ENCODE data around the gene KRT17. TPM values are rescaled to one million over a fixed set of nuclear protein-coding genes. Genes with fewer than 3 reads are reported as not detected.
"Not testable (repeated sequence)": the region's sequence is repeated elsewhere in the genome, so short reads cannot be mapped to it uniquely, and the experiment has no call there.

KRT17 gene
- total RNA-seq, 1 donor from 2014 or later = 3.1 TPM

DNA sequence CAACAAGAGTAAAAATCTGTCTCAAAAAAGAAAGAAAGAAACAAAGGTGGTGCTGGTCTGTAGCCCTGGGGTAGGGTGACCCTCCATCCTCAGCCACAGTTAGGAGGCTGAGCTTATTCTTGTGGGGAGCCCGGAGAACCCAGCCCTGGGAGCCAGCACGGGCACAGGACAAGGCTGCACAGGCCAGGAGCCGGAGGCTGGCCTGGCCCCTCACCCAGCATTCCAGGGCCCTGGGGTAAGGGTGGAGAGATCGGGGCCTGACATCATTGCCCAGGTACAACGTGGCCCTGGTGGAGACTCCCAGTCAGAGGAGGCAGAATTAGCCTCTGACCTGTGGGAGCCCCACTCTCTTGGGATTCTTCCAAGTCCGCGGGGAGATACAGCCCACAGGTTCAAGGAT, 10.3 kb upstream of the KRT17 start:
- no peak for DNase-seq (ENCODE audit: low read depth, low spot score)

DNA sequence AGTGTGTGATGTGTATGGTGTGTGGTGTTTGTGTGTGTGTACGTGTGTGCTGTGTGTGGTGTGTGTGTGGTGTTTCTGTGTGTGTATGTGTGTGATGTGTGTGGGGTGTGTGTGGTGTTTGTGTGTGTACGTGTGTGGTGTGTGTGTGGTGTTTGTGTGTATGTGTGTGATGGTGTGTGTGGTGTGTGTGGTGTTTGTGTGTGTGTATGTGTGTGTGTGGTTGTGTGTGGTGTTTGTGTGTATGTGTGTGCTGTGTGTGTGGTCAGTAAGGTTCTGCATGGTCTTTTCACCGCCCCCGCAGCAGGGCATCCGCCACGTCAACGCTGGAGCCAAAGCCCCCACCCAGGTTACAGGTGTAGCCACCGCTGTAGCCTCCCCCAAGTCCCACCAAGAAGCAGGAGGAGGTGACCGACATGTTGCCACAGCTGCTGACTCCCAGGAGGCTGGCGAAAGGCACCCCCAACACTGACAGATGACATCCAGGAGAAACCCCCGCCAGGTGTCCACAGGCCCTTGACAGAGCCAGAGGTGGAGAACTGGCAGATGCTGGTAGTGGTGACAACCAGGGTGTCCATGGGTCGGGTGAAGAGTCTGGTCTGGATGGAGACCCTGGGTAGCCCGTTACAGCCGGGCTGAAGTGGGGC, 9.3 kb upstream of the KRT17 start:
- DNase-seq (ENCODE audit: low read depth, low spot score) = no peak

DNA sequence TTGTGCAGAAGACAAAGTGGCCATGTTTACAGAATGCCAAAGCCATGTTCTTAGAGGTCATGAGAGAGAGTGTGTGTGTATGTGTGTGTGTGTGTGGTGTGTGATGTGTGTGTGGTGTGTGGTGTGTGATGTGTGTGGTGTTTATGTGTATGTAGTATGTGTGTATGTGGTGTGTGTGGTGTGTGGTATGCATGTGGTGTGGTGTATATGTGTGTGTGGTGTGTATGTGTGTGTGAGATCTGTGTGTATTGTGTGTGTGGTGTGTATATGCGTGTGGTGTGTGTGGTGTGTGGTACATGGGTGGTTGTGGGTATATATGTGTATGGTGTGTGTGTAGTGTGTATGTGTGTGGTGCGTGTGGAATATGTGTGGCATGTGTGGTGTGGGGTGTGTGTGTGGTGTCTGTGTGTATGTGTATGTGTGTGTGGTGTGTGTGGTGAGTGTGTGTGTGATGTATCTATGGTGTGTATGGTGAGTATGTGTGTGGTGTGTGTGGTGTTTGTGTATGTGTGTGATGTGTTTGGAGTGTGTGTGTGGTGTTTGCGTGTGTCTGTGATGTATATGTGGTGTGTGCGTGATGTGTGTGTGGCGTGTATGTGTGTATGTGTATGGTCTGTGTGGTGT, 8.2 kb upstream of the KRT17 start:
- DNase-seq (ENCODE audit: low read depth, low spot score) = no peak

DNA sequence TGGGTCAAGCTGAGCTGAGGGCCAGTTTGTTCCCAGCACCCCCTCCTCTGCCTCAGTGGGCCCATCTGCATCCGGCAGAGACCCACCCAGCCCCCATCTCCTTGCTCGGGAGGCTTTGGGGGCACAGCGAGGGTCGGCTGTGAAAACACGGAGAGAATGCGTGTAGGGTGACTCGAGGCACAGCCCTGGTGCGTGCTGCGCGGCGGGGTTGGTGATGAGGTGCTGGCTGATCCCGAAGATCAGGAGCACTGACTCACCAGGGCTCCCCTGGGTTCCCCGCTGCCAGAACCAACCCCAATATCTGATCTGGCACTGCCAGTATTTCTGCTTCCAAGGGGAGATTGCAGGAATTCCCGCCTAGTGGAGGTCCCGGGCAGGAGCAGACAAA, 7.5 kb upstream of the KRT17 start:
- no peak for DNase-seq (ENCODE audit: low read depth, low spot score)

DNA sequence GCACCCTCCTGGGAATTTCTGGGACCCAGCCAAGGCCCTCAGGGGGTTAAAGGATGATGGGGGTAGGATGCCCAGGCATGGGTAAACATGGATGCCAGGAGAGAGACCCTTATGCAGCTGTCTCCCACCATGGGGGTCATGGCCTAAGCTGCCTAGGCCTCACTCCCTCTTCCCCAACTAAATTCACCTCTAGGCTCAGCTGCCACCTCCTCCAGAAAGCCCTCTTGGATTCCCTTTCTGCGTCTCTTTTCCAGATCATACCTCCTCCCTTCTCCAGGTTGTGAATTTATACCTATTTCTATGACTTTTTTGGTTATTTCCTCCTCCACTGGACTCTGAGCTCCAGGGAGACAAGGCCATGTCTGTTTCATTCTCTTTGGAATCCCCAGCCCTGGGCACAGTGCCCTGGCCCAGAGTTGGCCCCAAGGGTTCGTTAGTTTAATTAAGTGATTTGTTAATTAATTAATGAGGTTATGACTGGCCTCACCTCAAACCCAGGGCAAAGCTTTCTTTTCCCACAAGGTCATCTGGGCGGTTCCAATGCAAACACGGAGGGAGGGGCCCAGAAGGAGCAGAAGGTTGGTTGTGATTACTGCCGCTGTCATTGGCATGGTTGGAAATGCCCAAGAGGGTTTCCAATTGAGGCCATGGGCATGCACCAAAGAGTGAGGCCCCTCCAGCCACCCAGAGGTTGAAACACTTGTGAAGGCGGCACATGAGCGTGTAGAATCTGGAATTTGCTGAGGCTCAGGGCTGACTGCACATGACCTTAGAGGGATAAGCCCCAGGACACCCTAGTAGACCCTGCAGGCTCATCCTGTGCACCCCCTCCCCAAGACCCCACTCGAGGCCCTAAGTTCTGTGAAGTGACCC, 6.9 kb upstream of the KRT17 start:
- no peak for DNase-seq (ENCODE audit: low read depth, low spot score)

DNA sequence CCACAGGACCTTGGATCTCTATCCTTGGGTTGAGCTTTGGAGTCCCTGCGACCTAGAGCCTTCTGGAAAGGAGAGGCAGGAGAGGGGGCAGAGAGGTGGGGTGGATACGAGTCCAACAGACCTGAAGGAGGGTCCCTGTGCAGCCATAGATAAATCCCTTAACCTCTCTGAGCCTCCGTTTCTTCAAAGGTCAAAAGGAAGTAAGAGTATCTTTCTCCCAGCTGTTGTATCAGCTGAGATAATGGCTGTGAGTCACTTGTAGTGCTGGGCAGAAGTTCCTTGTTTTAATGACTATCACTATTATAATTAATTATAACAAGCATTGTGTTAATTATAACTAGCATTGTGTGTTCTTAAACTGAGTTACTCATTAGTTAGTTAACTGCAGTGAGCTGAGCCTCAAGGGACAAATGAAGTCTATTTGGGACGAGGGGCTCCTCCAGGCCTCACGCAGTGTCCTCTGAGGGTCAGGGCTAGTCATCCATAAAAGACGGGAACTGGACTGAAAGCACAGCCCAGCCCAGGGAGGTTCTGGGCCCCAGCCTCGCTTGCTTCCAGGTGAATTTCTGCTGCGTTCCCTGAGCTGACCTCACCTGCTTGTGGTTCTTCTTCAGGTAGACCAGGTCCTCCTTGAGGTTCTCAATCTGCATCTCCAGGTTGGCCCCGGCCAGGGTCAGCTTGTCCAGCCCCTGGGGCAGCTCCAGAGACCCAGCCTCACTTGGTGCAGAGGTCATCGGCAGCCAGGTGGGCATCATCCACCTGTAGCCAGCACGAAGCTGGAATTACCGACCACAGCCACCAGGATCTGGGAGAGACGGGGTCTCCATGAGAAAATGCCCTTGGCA, 5.7 kb upstream of the KRT17 start:
- DNase-seq (ENCODE audit: low read depth, low spot score) = no peak

DNA sequence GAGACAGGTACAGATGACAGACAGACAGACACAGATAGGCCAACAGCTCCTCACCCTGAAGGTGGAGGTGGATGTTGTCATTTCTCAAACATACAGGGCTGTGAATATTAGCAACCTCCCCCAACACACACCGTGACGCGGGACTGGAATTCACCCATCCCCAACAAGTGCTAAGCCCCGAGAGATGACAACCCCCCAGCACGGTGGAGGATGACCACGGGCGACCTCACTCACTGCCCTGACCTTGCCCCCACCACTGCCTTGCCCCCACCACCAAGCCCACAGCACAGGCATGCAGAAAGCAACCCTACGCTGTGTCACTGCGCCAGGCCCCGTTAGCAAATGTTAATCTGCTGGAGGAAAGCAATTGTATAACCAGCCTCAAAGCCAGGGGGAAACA, 4.9 kb upstream of the KRT17 start:
- DNase-seq (ENCODE audit: low read depth, low spot score) = no peak

DNA sequence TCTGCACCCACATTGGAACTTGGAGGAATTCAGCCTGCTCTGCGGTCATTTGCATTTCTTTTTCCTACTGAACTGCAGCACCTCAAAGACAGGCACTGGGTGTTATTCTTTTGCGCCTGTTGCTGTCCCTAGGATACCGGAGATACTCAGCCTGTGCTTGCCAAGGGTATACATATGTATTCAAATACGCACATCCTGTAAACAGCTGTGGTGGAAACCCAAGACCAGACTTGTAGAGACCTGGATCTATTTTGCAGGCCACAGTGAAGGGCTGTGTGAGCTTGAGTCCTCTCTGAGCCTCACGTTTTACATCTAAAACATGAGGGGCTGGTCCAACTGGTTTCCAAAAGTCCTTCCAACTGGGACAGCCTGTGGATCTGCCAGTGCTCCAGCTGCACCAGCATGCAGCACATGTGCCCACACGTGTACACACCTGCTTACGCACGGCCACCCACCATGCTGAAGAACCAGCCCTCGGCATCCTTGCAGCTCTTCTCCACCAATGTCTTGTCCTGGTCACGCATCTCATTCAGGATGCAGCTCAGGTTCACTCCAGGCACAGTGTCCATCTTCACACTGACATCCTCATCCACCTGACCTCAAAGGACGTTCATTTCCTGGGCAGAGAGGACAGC, 4.4 kb upstream of the KRT17 start:
- not testable (repeated sequence) for DNase-seq (ENCODE audit: low read depth, low spot score)

DNA sequence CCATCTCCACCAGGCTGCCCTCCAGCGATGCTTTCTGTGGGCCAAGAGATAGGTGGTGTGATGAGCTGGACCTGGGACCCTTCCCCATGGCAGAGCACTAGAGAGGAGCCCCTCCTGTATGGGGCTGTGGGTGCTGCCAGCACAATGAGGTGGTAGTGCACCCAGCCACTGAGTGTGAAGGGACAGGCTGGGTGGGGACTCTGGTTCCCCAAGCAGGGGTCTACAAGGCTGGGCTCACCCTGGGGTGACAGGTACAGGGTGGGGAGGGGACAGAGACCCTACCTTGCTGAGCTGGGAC, 3.6 kb upstream of the KRT17 start:
- DNase-seq (ENCODE audit: low read depth, low spot score) = not testable (repeated sequence)

DNA sequence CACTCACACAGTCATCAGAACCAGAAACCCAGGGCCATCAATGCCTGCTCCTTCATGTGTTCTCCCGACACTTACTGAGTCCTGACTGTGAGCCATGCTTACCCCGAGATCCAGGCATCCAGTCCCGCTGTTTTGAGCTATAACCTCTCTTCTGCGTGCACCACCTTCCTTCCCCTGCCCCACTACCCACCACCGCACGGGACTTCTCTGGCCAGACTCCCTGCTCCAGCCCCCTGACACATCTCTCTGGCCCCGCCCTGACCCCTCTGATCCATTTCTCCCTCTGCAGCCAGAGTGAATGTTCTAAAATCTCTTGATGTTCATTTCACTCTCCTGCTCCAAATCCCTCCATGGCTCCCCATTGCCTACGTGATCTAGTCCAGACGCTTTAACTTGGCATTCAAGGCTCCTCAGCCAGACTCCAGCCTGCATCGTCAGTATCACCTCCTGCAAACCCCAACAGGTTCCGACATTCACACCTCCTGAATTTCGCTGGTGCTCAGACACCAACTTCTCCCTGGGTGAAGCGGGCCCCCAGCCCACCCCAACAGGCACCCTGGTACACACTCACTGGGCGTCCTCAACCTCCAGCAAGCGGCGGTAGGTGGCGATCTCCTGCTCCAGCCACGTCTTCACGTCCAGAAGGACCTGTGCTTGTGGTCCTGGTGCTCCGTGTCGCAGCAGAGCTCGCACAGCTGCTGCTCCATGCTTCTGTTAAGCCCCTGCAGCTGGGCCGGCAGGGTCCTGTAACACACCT, 3.1 kb upstream of the KRT17 start:
- no peak for DNase-seq (ENCODE audit: low read depth, low spot score)

DNA sequence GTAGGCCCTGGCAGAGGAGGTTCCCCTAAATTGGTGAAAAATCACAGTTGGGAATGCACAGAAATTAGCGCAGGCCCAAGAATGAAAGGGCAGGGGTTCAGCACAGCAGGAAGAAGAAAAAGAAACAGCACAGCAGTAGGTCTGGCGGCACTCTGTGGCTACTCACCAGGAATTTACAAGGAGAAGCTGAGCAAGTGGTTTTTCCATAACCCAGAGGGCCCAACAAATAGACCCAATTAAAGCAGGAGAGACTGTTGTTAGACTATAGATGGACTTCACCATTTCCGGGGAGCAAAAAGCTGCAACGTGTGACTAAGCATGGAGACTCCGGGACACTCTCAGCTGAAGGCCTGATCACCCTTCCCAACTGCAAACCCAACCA, 2.5 kb upstream of the KRT17 start:
- not testable (repeated sequence) for DNase-seq (ENCODE audit: low read depth, low spot score)

DNA sequence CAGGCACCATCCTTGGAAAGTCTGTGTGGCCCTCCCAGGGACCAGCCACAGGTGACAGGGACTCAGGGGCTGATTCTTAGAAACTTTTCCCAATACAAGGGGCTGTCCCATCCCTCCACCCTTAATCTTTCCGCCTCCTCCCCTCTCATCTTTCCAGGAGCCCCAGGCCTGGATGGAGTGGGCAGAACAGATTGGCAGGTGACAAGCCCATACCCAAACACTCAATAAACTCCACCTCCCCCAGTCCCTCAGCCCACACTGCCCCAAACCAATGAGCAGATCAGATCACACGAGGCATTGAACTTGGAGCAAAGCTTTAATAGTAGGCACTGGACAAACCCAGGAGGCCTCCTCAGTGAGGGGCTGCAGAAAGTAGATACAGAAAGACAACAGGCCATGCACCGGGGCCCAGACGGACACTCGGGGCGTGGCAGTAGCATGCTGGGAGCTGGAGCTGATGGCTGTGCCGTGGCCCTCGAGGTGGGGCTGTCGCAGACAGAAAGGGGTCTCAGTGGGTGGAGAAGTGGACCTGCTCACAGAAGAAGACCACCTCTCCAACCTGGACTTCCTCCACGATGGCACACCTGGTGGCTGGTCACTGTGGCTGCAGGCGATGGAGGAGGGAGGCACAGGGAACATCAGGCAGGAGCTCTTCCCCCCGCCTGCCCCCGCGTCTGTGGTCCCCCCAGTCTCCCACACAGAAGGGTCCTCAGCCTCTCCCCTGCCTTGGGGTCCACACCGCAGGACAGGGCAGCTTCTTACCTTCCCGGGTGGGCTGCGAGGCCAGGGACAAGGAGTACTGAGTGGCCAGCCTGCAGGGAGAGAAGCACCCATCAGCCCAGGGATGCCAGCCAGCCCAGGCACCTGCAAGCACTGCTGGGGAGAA, 1.9 kb upstream of the KRT17 start:
- not testable (repeated sequence) for DNase-seq (ENCODE audit: low read depth, low spot score)

DNA sequence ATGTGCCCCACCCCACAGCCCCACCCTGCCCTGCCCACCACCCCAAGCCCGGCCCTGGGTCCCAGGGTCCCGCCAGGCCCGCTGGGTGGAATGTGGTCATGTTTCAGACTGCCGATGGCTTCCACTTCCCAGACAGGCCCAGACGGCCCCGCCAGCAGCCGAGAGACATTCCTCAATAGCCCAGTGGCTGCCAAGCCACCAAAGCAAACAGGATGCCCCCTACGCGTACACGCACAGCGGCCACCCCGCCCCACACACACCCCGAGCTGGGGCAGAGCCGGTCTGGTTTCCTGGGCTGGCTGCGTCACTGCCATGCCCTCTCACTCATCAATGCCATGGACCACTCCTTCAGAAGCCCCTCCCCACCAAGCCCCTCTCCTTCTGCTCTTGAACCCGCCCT, 1.2 kb upstream of the KRT17 start:
- DNase-seq (ENCODE audit: low read depth, low spot score) = no peak

DNA sequence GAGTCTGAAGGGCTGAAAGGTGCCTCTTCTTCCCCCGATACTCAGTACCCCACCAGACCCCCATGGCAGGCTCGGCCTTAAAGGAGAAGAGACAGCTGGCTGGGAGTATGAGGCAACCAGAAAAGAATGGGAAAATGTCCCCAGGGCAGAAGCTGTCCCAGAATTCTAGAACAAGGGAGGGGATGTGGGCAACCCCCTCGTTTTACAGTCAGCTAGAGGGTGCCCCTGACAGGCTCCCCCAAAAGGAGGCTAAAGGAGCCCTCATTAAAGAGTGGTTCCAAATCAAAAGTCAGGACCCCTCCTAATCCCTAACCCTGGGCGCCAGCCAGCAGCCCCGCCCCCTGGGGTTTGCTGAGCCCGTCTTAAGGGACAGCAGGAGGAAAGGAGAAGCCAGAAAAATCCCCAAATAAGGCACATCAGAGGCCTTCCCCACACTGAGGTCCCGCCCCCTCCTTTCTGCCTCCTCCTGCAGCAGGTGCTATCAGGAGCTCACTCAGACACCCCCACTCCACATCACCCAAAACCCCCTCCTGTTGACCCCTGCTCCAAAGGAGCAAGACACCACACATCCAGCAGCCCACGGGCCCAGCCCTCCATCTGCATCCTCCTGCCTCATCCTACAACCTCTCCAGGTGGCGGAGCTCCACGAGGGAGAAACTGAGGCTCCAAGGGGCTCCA, 1.1 kb downstream of the KRT17 start:
- DNase-seq (ENCODE audit: low read depth, low spot score) = not testable (repeated sequence)

DNA sequence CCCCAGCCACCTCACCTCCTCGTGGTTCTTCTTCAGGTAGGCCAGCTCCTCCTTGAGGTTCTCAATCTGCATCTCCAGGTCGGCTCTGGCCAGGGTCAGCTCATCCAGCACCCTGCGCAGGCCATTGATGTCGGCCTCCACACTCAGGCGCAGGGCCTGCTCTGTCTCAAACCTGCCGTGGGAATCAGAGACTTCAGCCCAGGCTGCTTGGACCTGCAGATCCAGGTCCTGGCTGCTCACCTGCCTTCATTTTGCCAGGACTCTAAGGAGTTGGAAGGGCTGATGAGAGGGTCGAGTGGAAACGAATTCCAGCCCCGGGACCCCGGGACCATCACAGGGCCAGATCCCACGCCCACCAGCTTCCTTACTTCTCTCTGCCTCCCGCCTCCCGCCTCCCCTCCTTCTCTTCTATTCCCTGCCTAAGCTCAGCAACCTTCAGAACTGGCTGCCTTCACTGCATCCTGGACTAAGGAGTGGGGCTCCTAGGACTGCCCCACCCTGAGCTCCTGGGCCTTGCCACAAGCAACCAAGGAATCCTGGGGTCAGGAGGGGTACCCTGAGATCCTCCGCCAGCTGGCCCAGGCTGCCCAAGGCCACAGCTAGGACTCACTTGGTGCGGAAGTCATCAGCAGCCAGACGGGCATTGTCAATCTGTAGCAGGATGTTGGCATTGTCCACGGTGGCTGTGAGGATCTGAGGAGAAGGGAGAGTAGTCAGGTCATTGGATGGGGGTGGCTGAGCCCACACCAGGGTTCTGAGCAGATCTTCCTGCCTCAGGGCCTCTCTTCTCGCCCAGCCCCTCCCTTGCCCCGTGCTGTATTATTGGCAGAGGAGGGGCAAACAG, 1.8 kb downstream of the KRT17 start:
- not testable (repeated sequence) for DNase-seq (ENCODE audit: low read depth, low spot score)

DNA sequence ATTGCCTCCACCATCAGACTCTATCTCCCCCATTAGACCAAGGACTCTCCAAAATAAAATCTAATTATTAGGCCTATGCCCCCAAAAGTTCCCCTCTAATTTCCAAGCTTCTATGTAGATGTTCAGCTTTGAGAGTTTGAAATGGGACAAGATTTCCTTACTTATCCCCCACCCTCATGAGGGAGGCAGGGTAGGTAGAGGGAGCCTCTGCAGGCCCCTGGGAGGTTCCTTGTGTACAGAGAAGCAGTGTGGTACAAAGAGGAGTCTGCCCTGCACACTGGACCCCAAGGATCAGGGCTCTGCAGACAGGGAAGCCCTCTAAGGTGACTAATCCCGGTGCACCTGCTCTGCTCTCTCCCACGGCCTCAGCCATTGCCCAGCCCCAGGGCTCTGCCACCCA, 2.5 kb downstream of the KRT17 start:
- DNase-seq (ENCODE audit: low read depth, low spot score) = no peak

DNA sequence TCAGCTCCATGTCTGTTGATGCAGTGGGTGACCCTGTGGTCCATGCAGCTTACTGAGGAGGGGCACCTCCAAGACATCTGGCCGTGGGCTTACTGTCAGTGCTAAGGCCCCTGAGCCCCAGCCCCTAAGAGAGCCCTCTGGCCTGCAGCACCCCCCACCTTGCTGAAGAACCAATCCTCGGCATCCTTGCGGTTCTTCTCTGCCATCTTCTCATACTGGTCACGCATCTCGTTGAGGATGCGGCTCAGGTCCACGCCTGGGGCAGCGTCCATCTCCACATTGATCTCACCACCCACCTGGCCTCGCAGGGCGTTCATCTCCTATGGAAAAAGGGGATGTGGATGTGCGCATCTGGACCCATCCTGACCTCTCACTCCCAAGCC, 2.9 kb downstream of the KRT17 start:
- not testable (repeated sequence) for DNase-seq (ENCODE audit: low read depth, low spot score)

Measured in pulmonary artery endothelial cell (primary cell).